Measurements from ENCODE around the gene PCDHA11.

- TF ChIP-seq, protein P1, sequence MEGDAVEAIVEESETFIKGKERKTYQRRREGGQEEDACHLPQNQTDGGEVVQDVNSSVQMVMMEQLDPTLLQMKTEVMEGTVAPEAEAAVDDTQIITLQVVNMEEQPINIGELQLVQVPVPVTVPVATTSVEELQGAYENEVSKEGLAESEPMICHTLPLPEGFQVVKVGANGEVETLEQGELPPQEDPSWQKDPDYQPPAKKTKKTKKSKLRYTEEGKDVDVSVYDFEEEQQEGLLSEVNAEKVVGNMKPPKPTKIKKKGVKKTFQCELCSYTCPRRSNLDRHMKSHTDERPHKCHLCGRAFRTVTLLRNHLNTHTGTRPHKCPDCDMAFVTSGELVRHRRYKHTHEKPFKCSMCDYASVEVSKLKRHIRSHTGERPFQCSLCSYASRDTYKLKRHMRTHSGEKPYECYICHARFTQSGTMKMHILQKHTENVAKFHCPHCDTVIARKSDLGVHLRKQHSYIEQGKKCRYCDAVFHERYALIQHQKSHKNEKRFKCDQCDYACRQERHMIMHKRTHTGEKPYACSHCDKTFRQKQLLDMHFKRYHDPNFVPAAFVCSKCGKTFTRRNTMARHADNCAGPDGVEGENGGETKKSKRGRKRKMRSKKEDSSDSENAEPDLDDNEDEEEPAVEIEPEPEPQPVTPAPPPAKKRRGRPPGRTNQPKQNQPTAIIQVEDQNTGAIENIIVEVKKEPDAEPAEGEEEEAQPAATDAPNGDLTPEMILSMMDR (IDR thresholded peaks at IDR 0.05) = no peak
- TF ChIP-seq POLR2A (IDR thresholded peaks at IDR 0.05) = no peak
Observed at GRCh38 chr5:140855772-140856674, 12.7 kb upstream of the PCDHA11 start, which contains the start of gene PCDHA10.

All from esophagus squamous epithelium (tissue), 4 donors.